ENCODE results near the gene RPL35. TPM values are rescaled to one million over a fixed set of nuclear protein-coding genes. Genes with fewer than 3 reads are reported as not detected.
A peak's percentile ranks its signal among the peaks of the same experiment; 100 is the strongest.

RPL35 gene
- 609 and 3,177 TPM in 2 replicates for total RNA-seq

DNA sequence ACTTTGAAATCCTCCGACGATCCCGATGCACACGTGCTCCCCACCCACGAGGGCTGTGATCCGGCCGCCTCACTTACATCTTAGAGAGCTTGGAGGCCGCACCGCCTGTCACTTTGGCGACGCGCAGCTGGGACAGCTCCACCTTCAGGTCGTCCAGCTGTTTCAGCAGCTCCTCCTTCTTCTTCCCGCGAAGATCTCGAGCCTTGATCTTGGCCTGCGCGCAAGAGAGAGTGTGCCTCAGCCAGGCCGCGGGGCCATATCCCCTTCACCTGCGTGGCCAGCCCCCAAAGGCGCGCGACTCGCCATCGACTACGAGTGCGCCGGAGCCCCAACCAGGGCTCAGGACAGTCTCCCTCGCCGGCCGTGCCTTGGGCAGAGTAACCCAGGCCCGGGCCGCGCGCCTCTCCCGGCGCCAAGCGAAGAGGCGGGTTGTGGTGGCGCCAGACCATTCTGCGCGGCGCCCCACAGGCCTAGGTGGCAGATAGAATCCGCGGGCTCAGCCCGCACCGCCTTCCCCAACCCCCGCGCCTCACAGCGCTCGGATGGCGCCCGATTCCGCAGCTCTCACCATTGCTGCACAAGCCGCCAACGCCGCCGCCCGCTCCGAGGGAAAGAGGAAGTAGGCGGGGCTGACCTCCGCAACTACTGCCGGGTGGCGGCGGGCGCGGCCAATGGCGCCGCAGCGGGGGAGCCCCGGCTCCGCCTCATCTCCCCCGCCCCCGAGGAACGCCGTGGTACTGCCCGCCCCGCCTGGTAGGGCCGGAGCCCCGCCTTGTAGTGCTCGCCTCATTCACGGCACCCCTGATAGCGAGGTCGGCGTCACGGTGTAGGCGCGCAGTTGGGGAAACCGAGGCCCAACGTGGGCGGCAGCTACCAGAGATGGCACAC lies at the start of gene RPL35, which contains the start of gene ARPC5L:
Gene RPL35 (minus strand): TSS at position 616 of the 888 bp plus-strand sequence. CDS start 45 bp downstream, at position 571.
Gene ARPC5L (plus strand): TSS at position 789 of the 888 bp plus-strand sequence. CDS start 7,161 bp downstream, outside the sequence.
- peak; percentile 66 for DNase-seq (ENCODE audit: low read depth)

DNA sequence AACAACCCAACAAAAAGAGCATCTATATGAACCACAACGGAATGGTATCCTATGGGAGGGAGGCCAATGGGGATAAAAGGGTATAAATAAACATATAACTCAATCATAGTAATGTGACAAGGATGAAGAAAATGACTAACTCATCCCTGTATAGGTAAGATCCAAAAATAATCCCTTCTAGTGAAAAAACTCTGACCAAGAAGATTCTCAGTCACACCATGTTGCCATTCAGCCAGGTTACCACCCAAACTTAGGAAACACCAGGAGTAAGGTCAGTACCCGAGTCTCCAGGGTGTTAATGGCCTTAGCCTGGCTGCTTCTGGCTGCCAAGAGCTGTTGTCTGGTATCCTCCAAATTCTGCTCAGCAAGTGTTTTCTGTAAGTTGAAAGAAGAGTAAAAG lies 46.3 kb upstream of the RPL35 start:
- DNase-seq (ENCODE audit: low read depth): no peak

DNA sequence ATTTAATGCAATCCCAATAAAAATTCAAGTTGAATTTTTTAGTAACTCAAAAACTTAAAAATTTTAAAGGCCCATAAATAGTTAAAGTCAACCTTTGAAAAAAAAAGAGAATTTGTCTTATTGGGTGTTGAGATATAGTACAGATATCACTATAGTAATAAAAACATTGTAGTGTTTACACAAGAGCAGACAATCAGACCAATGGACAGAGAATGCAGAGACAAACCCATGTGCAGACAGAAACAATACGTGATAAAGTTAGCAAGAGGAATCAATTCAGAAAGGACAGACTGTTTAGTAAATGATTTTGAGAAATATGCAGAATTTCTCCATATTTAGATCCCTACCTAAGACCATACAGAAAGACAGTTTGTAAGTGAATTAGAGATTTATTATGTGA lies 45.2 kb upstream of the RPL35 start:
- DNase-seq (ENCODE audit: low read depth): no peak

DNA sequence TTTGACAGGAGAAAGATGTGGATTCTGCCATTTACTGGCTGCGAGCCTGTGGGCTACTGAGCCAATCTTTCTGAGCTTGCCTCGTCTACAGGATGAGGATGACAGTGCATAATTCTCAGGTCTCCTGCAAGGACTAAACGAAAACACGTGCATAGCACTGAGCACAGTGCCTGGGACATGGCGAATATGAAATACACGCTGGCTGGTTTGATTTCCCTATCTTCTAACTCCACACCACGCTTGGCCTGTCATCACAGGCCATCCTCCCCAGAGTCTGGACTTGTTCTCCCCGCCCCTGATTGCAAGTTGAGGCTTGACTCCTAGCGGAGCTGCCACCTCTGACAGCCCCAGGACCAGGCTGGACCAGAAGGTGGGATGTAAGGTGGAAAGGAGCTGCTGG lies 38.1 kb upstream of the RPL35 start:
- DNase-seq (ENCODE audit: low read depth): no peak

DNA sequence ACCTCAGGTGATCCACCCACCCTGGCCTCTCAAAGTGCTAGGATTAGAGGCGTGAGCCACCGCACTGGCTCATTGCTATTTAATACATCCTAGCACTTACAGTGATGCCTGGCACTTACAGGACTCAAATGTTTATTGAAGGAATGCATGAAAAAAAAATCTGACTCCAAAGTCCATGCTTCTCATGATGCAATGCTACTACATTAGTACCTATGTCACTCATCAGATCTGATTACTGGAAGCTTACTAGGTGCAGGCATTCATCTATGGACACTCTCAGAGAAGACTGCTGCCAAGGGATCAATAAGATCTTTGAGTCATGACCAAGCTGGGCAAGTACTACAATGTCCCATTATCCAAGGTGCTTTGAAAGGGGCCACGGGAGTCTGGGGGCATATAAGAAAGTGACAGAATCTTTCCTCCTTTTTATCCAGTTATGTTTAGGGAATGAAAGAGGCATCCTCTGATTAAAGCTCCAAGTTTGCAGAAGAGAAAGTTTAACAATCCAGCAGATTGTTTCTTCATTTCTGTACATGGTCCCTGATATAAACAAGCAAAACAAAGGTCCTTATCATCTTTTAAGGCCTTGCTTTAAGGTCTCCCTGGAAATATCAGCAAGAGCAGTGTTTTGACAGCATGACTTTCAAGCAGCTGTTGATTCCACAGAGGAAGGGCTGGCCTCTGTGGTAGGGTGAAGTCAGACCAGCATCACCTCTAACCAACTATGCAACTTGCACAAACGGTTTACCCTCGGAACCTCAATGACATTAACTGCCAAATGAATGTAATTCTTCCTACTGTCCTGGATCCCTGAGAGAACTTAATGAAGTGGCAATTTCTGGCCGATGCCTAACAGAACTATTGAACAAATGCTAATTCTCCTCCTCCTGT lies 36.1 kb upstream of the RPL35 start:
- DNase-seq (ENCODE audit: low read depth): no peak

DNA sequence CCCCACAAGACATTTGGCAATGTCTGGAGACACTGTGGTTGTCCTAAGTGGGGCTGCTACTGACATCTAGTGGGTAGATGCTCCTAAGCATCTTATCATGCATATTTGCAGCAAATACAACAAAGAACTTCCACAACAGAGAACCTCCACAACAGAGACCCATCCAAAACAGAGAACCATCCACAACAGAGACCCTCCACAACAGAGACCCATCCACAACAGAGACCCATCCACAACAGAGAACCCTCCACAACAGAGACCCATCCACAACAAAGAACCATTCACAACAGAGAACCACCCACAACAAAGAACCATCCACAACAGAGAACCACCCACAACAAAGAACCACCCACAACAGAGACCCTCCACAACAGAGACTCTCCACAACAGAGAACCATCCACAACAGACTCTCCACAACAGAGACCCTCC lies 33.0 kb upstream of the RPL35 start:
- peak; percentile 50 for DNase-seq (ENCODE audit: low read depth)

DNA sequence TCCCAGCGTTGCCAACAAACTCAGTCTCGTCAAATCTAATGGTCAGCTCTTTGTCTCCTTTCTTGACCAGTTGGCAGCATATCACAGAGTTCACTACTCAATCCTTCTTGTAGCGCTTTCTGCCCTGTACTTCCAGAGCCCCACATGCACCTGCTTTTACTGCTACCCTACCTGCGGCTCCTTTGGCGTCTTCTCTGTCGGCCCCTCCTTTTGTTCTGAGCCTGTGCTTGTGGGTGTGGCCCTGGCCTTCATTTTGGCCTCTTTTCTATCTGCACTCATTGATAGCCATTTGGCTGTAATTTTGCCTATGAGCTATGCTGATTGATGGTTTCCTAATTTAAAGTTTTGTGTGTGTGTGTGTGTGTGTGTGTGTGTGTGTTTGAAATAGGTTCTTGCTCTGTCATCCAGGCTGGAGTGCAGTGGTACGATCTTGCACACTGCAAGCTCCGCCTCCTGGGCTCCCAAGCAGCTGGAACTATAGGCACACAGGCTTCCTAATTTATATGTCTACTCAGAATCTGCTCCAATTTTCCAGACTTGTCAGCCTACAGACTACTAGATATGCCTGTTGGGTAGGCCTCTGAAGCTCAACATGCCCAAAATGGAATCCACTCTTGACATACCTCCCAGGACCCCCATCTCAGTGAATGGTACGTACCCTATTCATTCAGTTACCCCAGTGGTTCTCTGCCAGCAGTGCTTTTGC lies 32.4 kb upstream of the RPL35 start:
- no peak for DNase-seq (ENCODE audit: low read depth)

DNA sequence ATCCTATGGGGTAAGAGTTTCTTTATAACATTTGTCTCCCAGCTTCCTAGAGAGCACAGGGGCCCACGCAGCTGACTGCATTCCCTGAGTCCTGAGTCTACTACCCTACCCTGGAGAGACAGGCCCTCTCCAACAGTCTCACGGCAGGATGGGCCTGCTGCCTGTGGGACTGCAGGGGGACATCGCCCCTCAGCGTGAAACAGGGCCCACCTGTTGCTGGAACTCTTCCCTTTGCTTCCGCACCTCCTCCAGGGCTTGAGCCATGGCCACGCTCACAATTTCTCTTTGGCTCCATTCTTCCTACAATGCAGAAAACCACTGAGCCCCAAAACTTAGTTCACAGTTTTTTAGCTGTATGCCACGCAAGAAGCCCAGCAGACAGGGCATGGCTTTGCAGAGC lies 28.4 kb upstream of the RPL35 start:
- no peak for DNase-seq (ENCODE audit: low read depth)

DNA sequence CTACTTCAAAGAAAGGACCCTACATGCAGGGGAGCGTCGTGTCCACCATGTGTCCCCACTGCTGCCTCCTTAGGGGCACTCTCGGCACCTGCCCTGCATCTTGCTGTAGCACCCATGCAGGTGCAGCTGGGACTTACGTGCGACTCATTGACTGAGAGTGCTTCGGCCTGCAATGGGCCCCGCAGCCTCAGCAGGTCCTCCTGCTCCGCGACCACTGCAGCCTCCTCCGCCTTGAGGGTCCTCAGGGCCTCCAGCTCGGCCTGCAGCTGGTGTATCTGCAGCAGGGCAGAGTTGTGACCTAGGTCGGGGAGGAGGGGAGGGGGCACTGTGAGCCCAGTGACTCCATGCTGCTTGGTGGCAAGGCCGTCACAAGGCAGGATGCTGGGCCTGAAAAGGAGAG lies 27.2 kb upstream of the RPL35 start:
- DNase-seq (ENCODE audit: low read depth): no peak

DNA sequence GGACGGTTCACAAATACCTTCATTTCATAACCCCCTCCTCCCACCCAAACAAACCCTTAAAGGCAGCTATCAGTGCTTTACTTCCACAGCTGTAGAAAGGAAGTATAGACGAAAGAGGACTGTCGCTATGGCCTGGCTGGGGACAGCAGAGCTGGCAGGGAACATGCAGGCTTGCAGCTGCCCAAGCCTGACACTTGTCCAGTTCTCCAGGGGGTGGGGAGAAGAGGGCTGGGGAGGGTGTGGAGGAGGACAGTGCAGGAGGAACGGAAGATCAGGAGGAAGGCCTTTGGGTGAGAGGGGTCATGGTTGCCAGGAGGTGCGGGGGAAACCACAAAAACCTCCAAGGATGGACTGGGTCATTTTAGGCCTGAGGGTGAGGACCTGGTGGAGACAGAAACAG lies 26.1 kb upstream of the RPL35 start:
- no peak for DNase-seq (ENCODE audit: low read depth)

DNA sequence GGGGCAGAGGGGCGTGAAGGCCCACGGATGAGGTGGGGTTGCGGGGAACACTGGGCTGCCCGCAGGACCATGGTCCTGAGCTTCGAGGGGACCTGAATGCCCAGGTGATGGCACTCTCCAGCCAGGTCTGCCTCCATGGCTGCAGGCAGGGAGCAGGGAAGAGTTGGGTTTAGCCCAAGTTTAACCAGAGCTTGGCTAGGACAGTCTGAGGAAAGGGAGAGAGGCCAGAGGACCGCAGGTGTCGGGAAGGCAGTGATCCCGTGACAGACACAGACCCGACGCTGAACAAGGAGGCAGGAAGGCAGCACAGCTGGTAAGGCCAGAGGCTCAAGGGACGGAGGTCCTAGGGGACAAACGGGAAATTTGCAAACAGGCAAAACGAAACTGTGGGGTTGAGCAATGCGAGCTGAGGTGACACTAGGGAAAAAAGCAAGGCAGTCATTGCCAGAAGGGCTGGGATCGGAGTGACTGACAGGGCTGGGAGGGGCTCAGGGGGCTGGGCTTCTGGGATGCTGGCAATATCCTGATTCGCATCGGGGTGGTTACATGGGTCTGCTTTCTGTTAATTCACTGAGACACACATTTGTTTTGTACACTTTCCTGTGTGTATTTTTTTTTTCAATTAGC lies 25.2 kb upstream of the RPL35 start:
- DNase-seq (ENCODE audit: low read depth): no peak

DNA sequence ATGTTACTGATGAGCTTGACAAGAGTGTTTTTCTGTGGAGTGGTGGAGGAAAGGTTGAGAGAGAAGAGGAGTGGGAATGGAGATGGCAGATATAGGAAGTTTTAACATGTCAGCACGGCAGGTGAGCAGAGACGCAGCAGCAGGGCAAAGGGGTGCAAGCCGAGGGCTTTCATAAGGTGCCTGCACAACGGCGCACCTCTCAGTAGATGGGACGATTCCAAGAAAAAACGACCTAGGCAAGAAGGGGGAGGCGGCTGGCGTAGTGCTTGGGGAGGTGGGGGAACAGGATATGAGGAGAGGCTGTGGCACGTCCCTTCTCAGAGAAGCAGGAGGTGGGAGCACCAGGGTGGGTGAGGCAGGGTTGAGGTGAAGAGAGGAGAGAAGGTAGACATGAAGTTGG lies 24.7 kb upstream of the RPL35 start:
- DNase-seq (ENCODE audit: low read depth): no peak

DNA sequence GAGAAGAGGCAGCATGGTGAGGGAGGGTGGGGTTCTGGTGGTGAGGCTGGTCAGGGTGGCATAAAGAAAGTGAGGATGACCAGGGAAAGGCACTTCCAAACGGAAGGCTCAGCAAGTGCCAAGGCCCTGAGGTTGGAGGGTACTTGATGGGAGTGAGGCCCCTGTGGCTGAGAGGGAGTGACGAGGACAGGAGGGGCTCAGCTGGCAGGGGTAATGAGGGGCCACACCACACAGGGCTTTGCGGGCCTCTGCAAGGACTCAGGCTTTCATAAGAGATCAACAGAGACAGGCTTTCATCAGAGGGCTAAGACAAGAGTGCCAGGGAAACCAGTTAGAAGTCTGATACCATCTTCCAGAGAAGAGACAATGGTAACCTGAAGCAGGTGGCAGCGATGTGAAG lies 23.8 kb upstream of the RPL35 start:
- DNase-seq (ENCODE audit: low read depth): no peak

DNA sequence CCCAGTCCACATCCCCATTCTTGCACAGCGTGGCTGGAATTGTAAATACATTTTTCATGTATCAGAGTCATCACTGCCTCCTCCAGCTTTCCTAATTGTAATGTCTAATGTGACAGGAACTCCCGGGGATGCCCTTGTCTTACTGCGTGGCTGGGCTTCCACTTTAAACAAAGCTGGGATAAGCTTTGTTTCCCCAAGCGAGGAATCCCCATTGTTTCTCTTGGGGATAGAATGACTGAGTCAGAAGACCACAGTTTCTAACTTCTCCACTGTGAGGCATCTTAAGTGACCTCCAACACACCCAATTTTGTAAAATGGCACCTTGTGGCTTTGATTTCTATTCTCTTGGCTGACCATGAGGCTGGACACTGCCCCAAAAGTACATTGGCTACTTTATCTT lies 22.6 kb upstream of the RPL35 start:
- DNase-seq (ENCODE audit: low read depth): peak; percentile 70

DNA sequence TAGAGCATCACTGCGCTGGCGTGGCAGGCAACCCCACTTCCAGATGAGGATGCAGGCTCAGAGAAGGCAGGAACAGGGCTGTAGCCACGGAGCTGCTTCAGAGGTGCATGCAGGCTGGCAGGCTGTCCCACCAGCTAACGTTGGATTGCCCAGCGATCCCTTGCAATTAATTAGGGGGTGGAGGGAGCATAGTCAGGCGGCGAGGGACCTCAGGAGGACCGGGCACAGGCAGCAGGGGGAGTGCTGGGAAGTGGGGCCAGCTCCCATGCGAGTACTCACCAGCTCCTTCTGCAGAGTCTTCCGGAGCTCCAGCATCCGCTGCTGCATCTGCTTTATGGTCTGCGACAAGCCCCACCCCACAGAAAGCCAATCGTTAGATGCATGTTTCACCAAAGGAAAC lies 20.5 kb upstream of the RPL35 start:
- DNase-seq (ENCODE audit: low read depth): no peak

DNA sequence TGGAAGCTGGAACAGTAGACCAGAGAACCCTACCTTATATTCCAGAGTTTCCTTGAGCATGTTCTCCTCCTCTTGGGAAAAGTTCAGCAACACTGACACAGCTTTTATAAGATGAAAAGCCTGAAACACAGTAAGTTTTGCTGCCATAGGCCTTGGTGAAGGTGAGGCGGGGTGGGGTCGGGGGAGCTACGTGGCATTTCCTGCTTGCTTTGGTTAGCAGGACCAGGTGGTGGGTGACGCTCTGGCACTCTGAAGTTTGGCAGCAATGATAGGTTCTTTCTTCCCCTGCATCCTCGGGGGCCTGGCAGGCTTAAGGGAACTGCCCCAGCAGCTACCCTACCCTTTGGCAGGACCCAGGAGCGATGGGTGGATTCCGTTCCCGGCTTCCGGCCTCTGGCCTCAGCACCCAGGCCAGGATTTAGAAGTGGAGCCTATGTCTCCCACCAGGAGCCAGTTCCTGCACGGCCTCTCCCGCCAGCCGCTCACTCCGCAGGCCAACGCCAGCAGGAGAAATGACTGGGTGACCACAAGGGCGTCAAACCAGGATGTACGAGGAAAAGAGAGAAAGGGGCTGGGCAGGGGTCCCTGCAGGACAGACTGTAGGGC lies 19.5 kb upstream of the RPL35 start:
- DNase-seq (ENCODE audit: low read depth): no peak

DNA sequence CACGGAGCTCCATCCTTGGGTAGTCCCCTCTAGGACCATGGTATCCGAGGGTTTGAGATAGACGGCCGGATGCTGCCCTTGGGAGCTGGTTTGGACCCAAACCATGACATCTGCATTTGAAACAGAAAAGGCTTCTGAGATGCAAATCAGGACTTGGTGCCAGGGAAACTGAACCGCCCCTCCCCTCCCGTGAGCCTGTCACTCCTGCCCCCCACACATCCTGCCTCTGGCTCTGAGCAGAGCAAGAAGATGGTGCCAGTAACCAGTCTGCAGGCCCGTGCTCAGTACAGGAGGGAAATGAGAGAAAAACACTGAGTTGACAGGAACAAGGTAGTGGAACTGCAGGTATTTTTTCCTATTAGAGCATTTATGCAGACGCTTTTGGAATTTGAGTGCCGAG lies 18.7 kb upstream of the RPL35 start:
- no peak for DNase-seq (ENCODE audit: low read depth)

DNA sequence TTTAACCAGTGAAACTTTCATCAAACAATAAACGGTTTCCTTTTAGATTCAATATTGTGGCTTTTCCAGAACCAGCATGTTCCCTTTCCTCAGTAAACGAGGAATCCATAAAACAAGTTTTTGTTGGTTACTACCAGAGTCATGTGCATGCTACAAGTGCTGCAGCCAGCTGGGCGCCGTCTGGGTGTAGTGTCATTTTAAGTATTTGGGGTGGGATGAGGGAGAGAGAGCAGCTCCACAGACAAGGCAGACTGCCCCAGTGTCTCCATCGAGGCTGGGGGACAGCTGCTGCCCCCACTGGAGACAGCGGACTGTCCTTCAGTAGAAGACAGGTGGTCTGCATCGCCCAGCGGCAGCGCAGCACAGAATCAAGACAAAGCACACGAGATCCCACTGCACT lies 17.5 kb upstream of the RPL35 start:
- DNase-seq (ENCODE audit: low read depth): no peak

DNA sequence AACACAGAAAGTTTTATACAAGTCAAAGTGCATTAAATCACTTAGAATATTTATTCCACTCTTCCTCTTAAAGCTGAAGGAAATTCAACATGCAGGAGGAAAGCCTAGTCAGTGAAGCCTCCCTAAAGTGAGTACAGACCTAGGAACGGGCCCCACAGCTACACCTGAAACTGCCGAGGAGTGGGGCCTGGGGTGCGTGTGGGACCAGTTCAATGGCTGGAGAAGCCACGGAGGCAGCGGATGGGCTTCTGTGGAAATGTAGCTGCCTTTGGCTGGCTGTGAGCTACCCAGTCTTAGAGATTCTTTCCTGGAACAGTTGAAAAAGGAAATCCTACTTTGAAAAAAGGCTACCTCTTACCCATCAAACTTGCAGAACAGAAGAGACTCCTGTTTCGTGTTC lies 16.8 kb upstream of the RPL35 start:
- DNase-seq (ENCODE audit: low read depth): no peak

DNA sequence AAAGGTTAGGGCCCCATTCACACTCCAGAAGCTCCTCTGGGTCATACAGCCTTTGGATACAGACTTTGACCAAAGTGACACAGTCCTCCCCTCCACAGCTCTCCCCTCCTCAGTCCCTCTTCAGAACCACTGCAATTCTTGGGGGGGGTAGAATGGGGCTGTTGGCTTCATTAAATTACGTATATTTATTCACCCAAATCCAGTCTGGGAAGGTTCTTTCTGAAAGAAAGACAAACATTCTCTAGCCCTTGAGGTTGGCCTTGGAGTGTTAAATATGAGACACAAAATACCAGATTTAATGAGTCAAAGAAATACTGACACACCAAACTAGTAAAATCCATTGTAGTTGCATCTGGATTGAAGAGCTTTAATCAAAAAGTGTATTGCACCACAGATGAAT lies 16.3 kb upstream of the RPL35 start:
- no peak for DNase-seq (ENCODE audit: low read depth)
